HG02870 (cell line): ENCODE results near the gene DTNB.
"Not testable (repeated sequence)": the region's sequence is repeated elsewhere in the genome, so short reads cannot be mapped to it uniquely, and the experiment has no call there.

Experiments used
- ATAC-seq: cut with Tn5 transposase; IDR thresholded peaks from one replicate; pipeline ENCODE4 v1.9.1; 2021; ENCODE audit warnings: mild to moderate bottlenecking, moderate library complexity; ENCODE audit not compliant: unreplicated experiment

The DTNB gene

GRCh38 chr2:25633801-25634200 lies 39.6 kb downstream of the DTNB start:
- not testable (repeated sequence) for ATAC-seq

GRCh38 chr2:25632396-25632795 lies 41.0 kb downstream of the DTNB start:
- ATAC-seq: no peak

GRCh38 chr2:25624635-25625034 lies 48.7 kb downstream of the DTNB start:
- no peak for ATAC-seq

- ATAC-seq: no peak
These were observed 50.0 kb downstream of the DTNB start for GRCh38 chr2:25623361-25623760.

- ATAC-seq: no peak
These were observed 52.7 kb downstream of the DTNB start for GRCh38 chr2:25620711-25621110.

GRCh38 chr2:25620077-25620476 lies 53.3 kb downstream of the DTNB start:
- no peak for ATAC-seq

GRCh38 chr2:25619185-25619584 lies 54.2 kb downstream of the DTNB start:
- ATAC-seq: no peak

- ATAC-seq: no peak
These were observed 54.7 kb downstream of the DTNB start for GRCh38 chr2:25618676-25619075.

- ATAC-seq: no peak
These were observed 55.3 kb downstream of the DTNB start for GRCh38 chr2:25617948-25618646.

- no peak for ATAC-seq
These were observed 57.5 kb downstream of the DTNB start for GRCh38 chr2:25615920-25616319.

- ATAC-seq: no peak
These were observed 58.0 kb downstream of the DTNB start for GRCh38 chr2:25615386-25615785.

GRCh38 chr2:25614711-25615110 lies 58.7 kb downstream of the DTNB start:
- ATAC-seq: no peak

GRCh38 chr2:25608718-25609117 lies 64.7 kb downstream of the DTNB start:
- no peak for ATAC-seq

- no peak for ATAC-seq
These were observed 66.5 kb downstream of the DTNB start for GRCh38 chr2:25606892-25607291.

GRCh38 chr2:25602333-25602723 lies 71.0 kb downstream of the DTNB start:
- peak; percentile 75 for ATAC-seq

- peak; percentile 60 for ATAC-seq
These were observed 71.6 kb downstream of the DTNB start for GRCh38 chr2:25601711-25602332.

GRCh38 chr2:25598911-25599310 lies 74.5 kb downstream of the DTNB start:
- no peak for ATAC-seq

GRCh38 chr2:25598332-25598731 lies 75.0 kb downstream of the DTNB start:
- ATAC-seq: no peak

GRCh38 chr2:25597881-25598280 lies 75.5 kb downstream of the DTNB start:
- no peak for ATAC-seq

- no peak for ATAC-seq
These were observed 76.7 kb downstream of the DTNB start for GRCh38 chr2:25596516-25597244.

GRCh38 chr2:25595393-25595792 lies 78.0 kb downstream of the DTNB start:
- no peak for ATAC-seq

GRCh38 chr2:25594991-25595390 lies 78.4 kb downstream of the DTNB start:
- ATAC-seq: no peak
